ENCODE data around the gene TSPEAR. TPM values are rescaled to one million over a fixed set of nuclear protein-coding genes. Genes with fewer than 3 reads are reported as not detected.

TSPEAR gene
- total and polyA plus RNA-seq, 2 donors from 2014 or later: 0.09 to 0.22 TPM

- Histone ChIP-seq H3K27me3 (ENCODE audit: control insufficient read depth, insufficient read depth, low read length) (no peaks in the 10 kb centered on the region), H3K27ac (ENCODE audit: low read depth in 2 of 2, low read length in 2 of 2) (no peak overlapping the region), H3K9ac (ENCODE audit: low read length in 3 of 3) (no peak overlapping the region), H3K4me1 (ENCODE audit: control insufficient read depth in 2 of 3, insufficient read depth in 2 of 3, low read depth in 1 of 3, low read length in 3 of 3) (no peaks in the 10 kb centered on the region), H3K36me3 (ENCODE audit: control insufficient read depth in 2 of 3, insufficient read depth in 3 of 3, low read length in 3 of 3) (no peaks in the 10 kb centered on the region), H3K9me3 (ENCODE audit: control insufficient read depth in 2 of 3, insufficient read depth in 1 of 3, low read length in 3 of 3) (no peaks in the 10 kb centered on the region), H3K4me3 (ENCODE audit: low read length in 3 of 3) (no peak overlapping the region)
- no peak for TF ChIP-seq CTCF (IDR thresholded peaks at IDR 0.05; ENCODE audit: borderline replicate concordance, extremely low read depth, insufficient read depth)
- intact Hi-C loops (cut with DNase I): no loop called here
- no peak for FAIRE-seq
- no peak for DNase-seq
Observed at GRCh38 chr21:44589586-44590305, 121.6 kb downstream of the TSPEAR start.

GRCh38 chr21:44589094-44589493 is 122.3 kb downstream of the TSPEAR start:
- Histone ChIP-seq H3K36me3 (ENCODE audit: control insufficient read depth in 2 of 3, insufficient read depth in 3 of 3, low read length in 3 of 3) (no peaks in the 10 kb centered on the region), H3K27me3 (ENCODE audit: control insufficient read depth, insufficient read depth, low read length) (no peaks in the 10 kb centered on the region), H3K4me3 (ENCODE audit: low read length in 3 of 3) (no peak overlapping the region), H3K27ac (ENCODE audit: low read depth in 2 of 2, low read length in 2 of 2) (no peak overlapping the region), H3K9ac (ENCODE audit: low read length in 3 of 3) (no peak overlapping the region), H3K4me1 (ENCODE audit: control insufficient read depth in 2 of 3, insufficient read depth in 2 of 3, low read depth in 1 of 3, low read length in 3 of 3) (no peaks in the 10 kb centered on the region), H3K9me3 (ENCODE audit: control insufficient read depth in 2 of 3, insufficient read depth in 1 of 3, low read length in 3 of 3) (no peaks in the 10 kb centered on the region)
- intact Hi-C loops (cut with DNase I): no loop called here
- DNase-seq (no peak), FAIRE-seq (no peak)
- no peak for TF ChIP-seq CTCF (IDR thresholded peaks at IDR 0.05; ENCODE audit: borderline replicate concordance, extremely low read depth, insufficient read depth)

- DNase-seq (no peak), FAIRE-seq (no peak)
- H3K36me3 ChIP-seq (ENCODE audit: control insufficient read depth in 2 of 3, insufficient read depth in 3 of 3, low read length in 3 of 3): no peaks in the 10 kb centered on the region
- TF ChIP-seq CTCF (IDR thresholded peaks at IDR 0.05; ENCODE audit: borderline replicate concordance, extremely low read depth, insufficient read depth): no peak
- H3K27me3 ChIP-seq (ENCODE audit: control insufficient read depth, insufficient read depth, low read length): no peaks in the 10 kb centered on the region
- no peak overlapping the region for H3K9ac ChIP-seq (ENCODE audit: low read length in 3 of 3)
- peaks cover 0 to 1% (median 0%) of the 10 kb centered on the region in 3 donors for H3K9me3 ChIP-seq (ENCODE audit: control insufficient read depth in 2 of 3, insufficient read depth in 1 of 3, low read length in 3 of 3)
- H3K4me3 ChIP-seq (ENCODE audit: low read length in 3 of 3): no peak overlapping the region
- H3K27ac ChIP-seq (ENCODE audit: low read depth in 2 of 2, low read length in 2 of 2): no peak overlapping the region
- intact Hi-C loops (cut with DNase I): no loop called here
- no peaks in the 10 kb centered on the region for H3K4me1 ChIP-seq (ENCODE audit: control insufficient read depth in 2 of 3, insufficient read depth in 2 of 3, low read depth in 1 of 3, low read length in 3 of 3)
Observed at GRCh38 chr21:44585892-44586291, 125.5 kb downstream of the TSPEAR start.

GRCh38 chr21:44583800-44584147 is 127.6 kb downstream of the TSPEAR start:
- H3K36me3 ChIP-seq (ENCODE audit: control insufficient read depth in 2 of 3, insufficient read depth in 3 of 3, low read length in 3 of 3): no peaks in the 10 kb centered on the region
- FAIRE-seq: no peak
- no peak overlapping the region for H3K27ac ChIP-seq (ENCODE audit: low read depth in 2 of 2, low read length in 2 of 2)
- H3K4me3 ChIP-seq (ENCODE audit: low read length in 3 of 3): no peak overlapping the region
- no peak for DNase-seq
- H3K4me1 ChIP-seq (ENCODE audit: control insufficient read depth in 2 of 3, insufficient read depth in 2 of 3, low read depth in 1 of 3, low read length in 3 of 3): no peaks in the 10 kb centered on the region
- intact Hi-C loops (cut with DNase I): no loop called here
- H3K9ac ChIP-seq (ENCODE audit: low read length in 3 of 3): no peak overlapping the region
- peaks cover 0 to 2% (median 0%) of the 10 kb centered on the region in 3 donors for H3K9me3 ChIP-seq (ENCODE audit: control insufficient read depth in 2 of 3, insufficient read depth in 1 of 3, low read length in 3 of 3)
- no peak for TF ChIP-seq CTCF (IDR thresholded peaks at IDR 0.05; ENCODE audit: borderline replicate concordance, extremely low read depth, insufficient read depth)
- H3K27me3 ChIP-seq (ENCODE audit: control insufficient read depth, insufficient read depth, low read length): no peaks in the 10 kb centered on the region

Measured in kidney (tissue), 14 donors.